Measurements from ENCODE around the gene SCAF11.
"Not testable (repeated sequence)": the region's sequence is repeated elsewhere in the genome, so short reads cannot be mapped to it uniquely, and the experiment has no call there.

SCAF11 gene, protein sequence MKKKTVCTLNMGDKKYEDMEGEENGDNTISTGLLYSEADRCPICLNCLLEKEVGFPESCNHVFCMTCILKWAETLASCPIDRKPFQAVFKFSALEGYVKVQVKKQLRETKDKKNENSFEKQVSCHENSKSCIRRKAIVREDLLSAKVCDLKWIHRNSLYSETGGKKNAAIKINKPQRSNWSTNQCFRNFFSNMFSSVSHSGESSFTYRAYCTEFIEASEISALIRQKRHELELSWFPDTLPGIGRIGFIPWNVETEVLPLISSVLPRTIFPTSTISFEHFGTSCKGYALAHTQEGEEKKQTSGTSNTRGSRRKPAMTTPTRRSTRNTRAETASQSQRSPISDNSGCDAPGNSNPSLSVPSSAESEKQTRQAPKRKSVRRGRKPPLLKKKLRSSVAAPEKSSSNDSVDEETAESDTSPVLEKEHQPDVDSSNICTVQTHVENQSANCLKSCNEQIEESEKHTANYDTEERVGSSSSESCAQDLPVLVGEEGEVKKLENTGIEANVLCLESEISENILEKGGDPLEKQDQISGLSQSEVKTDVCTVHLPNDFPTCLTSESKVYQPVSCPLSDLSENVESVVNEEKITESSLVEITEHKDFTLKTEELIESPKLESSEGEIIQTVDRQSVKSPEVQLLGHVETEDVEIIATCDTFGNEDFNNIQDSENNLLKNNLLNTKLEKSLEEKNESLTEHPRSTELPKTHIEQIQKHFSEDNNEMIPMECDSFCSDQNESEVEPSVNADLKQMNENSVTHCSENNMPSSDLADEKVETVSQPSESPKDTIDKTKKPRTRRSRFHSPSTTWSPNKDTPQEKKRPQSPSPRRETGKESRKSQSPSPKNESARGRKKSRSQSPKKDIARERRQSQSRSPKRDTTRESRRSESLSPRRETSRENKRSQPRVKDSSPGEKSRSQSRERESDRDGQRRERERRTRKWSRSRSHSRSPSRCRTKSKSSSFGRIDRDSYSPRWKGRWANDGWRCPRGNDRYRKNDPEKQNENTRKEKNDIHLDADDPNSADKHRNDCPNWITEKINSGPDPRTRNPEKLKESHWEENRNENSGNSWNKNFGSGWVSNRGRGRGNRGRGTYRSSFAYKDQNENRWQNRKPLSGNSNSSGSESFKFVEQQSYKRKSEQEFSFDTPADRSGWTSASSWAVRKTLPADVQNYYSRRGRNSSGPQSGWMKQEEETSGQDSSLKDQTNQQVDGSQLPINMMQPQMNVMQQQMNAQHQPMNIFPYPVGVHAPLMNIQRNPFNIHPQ (N-terminal part only)

DNA sequence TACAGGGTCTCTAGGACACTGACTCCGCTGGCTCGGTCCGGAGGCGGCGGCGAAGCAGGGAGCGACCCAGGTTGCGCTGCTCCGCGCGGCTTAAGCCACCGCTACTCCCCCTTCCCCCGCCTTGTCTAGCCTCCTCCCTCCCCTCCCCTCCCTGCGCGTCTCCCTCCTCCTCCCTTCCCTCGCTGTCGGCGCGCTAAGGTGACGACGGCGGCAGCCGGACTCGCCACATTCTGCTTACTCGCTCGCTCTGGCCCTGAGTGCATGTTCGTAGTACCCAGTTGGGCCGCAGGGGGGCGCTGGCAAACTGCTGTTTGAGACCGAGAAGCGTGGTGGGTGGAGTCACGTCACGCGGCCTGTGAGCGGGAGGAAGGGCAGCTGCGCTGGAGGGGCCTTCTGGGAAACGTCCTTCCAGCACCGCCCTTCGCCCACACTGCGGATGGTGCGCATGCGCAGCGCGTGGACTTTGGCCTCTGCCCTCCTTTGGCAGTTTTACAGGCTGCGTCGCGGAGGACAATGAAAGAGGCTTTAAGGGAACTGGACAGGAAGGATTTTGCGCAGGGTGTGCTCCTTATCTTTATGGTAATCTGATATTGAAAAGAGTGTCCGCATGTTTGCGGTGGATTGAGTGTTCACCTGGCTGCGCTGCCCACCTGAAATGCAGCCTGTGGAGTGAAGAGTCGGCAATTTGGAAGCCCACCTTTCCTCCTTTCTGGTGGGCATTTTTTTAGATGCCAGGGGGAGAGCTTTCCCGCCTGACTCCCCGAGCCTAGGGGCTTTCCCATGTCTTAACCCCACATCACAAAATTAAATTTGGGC lies at the start of gene SCAF11:
TSS of gene SCAF11 (minus strand) at position 107 of the 816 bp plus-strand sequence. CDS start 26,407 bp downstream, outside the sequence.
- peak; percentile 100 for DNase-seq (ENCODE audit: low read depth in 2 of 2)

DNA sequence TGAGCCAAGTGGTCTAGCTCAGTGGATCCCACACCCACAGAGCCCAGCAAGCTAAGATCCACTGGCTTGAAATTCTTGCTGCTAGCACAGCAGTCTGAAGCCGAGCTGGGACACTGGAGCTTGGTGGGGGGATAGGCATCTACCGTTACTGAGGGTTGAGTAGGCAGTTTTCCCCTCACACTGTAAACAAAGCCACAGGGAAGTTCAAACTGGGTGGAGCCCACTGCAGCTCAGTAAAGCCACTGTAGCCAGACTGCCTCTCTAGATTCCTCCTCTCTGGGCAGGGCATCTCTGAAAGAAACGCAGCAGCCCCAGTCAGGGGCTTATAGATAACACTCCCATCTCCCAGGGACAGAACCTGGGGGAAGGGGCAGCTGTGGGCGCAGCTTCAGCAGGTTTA lies 46.7 kb upstream of the SCAF11 start:
- DNase-seq (ENCODE audit: low read depth in 2 of 2) = not testable (repeated sequence)

DNA sequence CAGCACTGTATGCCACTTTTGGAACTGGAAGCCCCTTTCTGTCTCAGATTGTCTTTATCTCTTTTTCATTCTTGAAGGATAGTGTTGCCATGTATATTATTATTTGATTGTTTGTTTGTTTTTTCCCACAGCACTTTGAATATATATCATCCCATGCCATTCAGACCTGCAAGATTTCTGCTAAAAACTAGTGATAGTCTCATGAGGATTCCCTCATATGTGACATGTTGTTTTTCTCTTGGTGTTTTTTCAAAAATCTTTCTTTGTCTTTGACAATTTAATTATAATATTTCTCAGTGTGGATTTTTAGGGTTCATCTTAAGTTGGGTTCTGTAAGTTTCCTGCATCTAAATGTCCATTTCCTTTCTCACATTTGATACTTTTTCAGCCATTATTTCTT lies 36.8 kb upstream of the SCAF11 start:
- DNase-seq (ENCODE audit: low read depth in 2 of 2) = no peak

DNA sequence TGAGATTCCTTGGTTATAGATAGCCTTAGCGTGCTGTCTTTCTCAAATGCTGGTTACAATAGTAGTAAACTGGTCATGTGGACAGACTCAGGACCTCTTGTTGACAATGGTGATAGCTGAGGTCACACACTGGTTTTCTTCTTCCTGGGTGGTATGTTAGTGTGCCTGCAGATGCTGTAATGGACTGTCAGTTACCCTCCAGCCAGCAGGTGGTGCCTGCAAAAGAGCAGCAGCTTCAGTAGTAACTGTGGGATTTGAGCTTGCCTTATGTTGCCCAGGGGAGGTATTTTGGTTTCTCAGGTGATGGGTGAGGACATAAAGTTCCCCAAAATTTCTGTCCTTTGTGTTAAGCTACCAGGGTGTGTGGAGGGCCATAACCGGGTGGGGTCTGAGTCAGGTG lies 33.7 kb upstream of the SCAF11 start:
- DNase-seq (ENCODE audit: low read depth in 2 of 2) = no peak

DNA sequence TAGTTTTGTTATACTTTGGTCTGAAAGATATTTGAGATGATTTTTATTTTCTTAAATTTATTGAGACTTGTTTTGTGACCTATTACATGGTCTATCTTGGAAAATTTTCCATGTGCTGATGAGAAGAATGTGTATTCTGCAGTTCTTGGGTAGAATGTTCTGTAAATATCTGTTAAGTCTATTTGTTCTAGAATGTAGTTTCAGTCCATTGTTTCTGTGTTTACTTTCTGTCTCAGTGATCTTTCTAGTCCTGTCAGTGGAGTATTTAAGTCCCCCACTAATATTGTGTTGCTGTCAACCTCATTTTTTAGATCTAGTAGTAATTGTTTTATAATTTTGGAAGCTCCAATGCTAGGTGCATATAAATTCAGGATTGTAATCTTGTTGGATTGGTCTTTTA lies 30.4 kb upstream of the SCAF11 start:
- no peak for DNase-seq (ENCODE audit: low read depth in 2 of 2)

DNA sequence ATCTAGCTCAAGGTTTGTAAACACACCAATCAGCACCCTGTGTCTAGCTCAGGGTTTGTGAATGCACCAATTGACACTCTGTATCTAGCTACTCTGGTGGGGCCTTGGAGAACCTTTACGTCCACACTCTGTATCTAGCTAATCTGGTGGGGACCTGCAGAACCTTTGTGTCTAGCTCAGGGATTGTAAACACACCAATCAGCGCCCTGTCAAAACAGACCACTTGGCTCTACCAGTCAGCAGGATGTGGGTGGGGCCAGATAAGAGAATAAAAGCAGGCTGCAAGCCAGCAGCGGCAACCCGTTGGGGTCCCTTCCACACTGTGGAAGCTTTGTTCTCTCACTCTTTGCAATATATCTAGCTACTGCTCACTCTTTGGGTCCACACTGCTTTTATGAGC lies 28.3 kb upstream of the SCAF11 start:
- DNase-seq (ENCODE audit: low read depth in 2 of 2) = not testable (repeated sequence)

DNA sequence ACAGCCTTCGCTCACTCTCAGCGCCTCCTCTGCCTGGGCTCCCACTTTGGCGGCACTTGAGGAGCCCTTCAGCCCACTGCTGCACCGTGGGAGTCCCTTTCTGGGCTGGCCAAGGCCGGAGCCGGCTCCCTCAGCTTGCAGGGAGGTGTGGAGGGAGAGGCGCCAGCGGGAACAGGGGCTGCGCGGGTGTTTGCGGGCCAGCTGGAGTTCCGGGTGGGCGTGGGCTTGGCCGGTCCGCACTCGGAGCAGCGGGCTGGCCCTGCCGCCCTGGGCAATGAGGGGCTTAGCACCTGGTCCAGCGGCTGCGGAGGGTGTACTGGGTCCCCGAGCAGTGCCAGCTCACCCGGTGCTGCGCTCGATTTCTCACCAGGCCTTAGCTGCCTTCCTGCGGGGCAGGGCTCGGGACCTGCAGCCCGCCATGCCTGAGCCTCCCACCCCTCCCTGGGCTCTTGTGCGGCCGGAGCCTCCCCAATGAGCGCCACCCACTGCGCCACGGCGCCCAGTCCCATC lies 27.5 kb upstream of the SCAF11 start:
- DNase-seq (ENCODE audit: low read depth in 2 of 2) = not testable (repeated sequence)

DNA sequence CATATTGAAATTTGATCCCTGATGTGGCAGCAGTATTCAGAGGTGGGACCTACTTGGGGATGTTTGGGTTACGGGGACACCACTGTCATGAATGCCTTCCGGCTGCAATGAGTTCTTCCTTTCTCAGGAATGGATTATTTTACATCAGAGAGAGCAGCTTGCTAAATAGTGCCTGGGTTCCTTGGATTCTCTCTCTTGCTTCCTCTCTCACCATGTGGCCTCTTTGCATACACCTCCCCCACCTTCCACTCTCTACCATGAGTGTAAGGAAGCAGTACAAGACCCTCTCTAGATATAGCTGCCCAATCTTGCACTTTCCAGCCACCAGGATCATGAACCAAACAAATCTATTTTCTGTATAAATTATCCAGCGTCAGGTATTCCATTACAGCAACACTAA lies 15.4 kb upstream of the SCAF11 start:
- DNase-seq (ENCODE audit: low read depth in 2 of 2) = no peak

DNA sequence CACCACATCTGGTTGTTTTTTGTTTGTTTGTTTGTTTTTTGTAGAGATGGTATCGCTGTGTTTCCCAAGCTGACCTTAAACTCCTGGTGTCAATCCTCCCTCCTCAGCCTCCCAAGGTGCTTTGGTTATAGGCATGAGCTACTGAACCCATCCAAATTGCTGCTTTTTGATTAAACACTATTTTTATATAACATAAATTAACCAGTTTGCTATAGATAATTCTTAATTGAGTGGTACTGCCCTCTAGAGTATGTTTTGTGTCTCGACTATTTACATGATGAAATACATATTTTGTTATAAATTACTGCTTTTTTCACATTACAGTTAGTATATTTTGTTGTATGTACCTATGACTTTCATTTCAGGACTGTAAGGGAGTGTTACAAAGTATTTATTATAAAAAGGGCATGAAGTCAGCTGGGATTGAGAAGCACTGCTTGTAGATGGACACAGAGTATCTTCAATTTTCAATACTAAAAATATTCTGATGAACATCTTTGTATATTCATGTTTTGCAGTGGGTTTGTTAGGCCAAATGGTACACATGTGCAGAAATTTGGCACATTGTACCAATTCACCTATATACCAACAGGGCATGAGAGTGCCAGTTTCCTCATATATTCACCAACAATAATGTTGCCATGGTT lies 14.9 kb upstream of the SCAF11 start:
- no peak for DNase-seq (ENCODE audit: low read depth in 2 of 2)

DNA sequence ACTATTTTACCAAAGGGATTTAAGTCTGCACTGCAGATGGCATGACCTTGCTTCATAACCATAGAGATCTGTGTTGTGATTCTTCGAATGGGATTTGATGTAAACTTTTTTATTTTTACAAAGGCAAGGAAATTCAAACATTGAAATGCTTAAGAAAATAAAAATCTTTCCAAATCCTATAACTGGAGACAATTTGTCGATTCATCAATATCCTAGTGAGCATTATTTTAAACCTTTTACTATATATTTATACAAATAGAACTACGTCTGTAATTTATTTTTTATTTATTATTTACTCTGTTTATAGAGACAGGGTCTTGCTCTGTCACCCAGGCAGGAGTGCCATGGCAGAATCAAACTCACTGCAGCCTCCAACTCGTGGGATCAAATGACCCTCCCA lies 14.3 kb upstream of the SCAF11 start:
- DNase-seq (ENCODE audit: low read depth in 2 of 2) = no peak

DNA sequence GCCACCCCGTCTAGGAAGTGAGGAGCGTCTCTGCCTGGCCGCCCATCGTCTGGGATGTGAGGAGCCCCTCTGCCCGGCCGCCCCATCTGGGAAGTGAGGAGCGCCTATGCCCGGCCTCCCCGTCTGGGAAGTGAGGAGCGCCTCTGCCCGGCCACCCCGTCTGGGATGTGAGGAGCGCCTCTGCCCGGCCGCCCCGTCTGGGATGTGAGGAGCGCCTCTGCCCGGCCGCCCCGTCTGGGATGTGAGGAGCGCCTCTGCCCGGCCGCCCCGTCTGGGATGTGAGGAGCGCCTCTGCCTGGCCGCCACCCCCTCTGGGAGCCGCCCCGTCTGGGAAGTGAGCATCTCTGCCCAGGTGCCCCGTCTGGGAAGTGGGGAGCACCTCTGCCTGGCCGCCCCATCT lies 9.7 kb upstream of the SCAF11 start:
- not testable (repeated sequence) for DNase-seq (ENCODE audit: low read depth in 2 of 2)

DNA sequence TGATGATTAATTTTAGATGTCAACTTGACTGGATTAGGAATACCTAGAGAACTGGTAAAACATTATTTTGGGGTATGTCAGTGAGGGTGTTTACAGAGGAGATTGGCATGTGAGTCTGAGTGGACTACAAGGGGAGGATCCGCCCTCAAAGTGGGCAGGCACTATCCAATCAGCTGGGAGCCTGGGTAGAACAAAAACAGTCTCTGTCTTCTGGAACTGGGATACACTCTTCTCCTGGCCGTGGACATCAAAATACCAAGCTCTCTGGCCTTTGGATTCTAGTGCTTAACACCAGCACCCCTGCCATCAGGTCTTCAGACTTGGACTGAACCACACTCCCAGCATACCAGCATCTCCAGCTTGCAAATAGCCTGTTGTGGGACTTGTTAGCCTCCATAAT lies 4.4 kb upstream of the SCAF11 start:
- no peak for DNase-seq (ENCODE audit: low read depth in 2 of 2)

DNA sequence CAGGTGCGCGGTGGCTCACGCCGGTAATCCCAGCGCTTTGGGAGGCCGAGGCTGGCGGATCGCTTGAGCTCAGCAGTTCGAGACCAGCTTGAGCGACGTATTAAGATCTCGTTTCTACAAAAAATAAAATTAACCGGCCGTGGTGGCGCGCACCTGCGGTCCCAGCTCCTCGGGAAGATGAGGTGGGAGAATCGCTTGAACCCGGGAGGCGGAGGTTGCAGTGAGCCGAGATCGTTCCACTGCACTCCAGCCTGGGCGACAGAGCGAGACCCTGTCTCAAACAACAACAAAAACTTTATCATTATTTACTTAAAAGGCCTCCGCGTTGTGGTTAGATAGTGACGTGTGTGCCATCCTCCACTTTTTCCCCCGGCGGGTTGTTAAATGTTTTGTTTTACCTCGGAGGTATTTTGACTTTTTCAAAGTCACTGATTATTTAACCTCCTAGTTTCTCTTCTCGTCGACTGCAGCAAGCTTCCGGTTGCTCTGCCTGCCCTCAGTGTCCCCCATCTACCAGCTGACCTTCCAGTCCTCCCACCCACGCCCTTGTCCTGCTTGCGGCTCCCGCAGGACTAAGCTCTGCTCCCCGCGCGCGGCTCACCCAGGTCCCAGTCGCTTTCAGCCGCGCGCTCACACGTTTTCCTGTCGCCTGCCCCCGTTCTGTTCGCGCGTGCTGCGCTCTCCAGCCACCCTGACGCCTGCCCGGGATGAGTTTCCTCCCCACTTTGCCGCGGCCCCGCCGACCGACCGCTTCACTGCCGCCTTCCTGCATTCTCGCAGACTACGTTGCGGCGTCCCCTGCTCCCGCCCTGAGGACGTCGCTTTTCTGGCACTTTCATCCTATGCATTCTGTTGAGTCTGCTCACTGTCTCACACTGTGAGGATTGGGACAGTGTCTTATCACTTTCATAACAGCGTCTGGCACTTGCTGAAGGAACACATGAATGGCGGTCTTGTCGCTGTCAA lies 1.2 kb upstream of the SCAF11 start:
- peak; percentile 32 to 53 for DNase-seq (ENCODE audit: low read depth in 2 of 2)

DNA sequence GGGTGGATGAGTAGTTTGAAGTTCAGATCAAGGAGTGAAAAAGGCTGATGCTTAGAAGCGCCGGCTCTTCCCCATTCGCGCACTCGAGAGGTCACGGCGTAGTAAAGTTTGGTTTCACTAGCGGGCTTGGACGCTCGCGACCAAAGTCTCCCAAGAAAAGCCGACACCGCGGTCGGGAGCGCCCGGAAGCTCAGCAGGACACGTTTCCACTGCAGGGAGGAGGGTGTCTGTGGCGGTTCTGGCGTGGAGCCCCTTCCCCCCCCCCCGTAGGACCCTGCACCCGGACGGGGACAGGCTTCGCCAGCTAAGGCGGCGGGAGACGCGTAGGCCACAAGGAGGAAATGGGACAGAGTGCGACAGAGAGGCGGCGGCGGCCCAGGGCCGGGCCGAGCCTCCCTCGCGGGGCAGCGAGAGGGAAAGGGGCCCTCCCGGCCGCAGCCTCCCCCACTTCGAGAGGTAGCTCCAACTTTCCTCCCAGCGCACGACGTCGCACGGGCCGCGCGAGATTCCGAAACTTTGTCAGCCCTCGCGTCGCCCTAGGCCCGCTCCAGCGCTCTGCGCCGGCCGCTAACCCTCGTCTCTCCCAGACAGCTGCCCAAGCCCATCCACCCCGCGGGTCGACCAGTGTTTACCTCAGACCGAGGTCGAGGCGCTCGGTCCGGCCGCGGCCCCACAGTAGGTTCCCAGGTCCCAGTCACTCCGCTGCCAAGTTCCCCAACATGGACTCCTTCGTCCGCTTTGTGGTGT lies 480 bp downstream of the SCAF11 start:
- peak; percentile 9 to 27 for DNase-seq (ENCODE audit: low read depth in 2 of 2)

DNA sequence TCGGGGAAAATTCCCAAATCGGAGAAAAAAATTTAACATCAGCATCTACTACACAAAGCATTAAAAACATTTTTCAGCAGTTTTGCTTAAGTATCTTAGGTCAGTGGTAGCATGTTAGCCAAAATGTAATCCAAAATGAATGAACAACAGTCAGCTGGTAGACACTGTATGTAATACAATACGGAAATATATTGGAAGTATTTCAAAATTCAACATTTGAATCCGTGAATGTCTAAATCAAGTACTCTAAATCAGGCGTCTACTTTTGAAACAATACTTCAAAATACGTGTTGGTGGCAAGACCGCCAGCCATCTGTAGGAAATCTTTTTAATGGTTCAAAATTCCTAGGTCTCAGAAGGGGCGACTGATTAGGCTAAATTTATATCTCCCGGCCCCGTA lies 1.1 kb downstream of the SCAF11 start:
- no peak for DNase-seq (ENCODE audit: low read depth in 2 of 2)

DNA sequence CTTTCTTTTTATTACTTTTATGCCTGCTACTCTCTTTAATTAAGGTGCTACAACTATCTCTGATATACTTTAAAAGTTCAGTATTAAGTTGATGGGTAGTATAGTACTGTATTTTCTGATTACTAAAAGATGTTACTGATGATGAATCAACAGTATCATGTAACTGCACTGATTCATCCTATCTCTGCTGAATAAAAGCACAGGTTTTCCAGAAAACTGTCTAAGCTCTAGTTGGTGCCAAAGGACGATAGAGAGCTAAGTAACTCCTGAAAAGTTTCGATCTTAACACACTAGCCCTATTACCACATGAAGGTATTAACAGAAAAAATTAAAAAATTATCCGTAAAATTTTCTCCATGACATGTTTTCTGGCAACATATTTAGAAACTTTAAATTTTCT lies 2.1 kb downstream of the SCAF11 start:
- DNase-seq (ENCODE audit: low read depth in 2 of 2) = no peak

DNA sequence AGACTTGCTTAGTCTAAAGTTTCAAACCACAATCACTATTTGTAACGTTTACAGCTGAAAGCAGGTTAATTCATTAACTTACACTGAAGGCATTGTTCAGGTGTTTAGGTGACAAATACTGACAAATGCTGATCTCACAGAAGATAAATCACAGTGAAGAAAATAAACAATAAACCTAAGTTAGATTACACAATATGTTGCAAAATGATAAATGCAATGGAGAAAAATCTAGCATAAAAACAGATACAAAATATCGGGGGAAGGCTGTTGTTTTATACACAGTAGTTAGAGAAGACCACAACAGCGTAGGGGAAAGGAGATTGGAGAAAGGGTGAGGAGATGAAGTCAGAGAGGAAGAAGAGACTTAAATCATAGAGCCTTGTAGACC lies 3.0 kb downstream of the SCAF11 start:
- no peak for DNase-seq (ENCODE audit: low read depth in 2 of 2)

DNA sequence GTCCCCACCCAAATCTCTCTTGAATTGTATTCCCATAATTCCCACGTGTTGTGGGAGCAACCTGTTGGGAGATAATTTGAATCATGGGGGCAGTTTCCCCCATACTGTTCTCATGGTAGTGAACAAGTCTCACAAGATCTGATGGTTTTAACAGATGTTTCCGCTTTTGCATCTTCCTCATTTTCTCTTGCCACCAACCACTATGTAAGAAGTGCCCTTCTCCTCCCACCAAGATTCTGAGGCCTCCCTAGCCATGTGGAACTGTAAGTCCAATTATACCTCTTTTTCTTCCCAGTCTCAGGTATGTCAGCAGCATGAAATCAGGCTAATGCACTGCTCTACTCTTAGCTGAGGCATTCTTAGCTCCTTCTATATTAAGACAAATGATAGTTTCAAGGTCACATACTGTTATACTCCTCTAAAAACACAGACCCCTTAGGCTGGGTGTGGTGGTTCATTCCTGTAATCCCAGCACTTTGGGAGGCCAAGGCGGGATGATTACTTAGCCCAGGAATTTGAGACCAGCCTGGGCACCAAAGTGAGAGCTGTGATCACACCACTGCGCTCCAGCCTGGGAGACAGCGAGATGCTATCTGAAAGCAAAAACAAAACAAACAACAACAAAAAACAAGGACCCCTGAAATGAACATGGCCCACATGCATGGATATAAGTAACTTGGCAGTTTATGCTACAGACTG lies 3.6 kb downstream of the SCAF11 start:
- no peak for DNase-seq (ENCODE audit: low read depth in 2 of 2)

All from stimulated activated CD8-positive, alpha-beta memory T cell treated with anti-CD3 and anti-CD28 coated beads, Interleukin-7, amount 100 ng/mL, for 1 hour (primary cell).